HEK293 (cell line): ENCODE data around the gene UBE3A.

Source experiments
- CTCF ChIA-PET: fragments of 350-600 bp; formaldehyde crosslinking; extraction: SDS; loops from one replicate; lab custom pipeline; 2021; ENCODE audit warnings: antibody characterized with exemption; lab: Yijun Ruan, JAX
- POLR2A ChIA-PET: fragments of 300-600 bp; formaldehyde crosslinking; extraction: SDS; loops from one replicate; lab custom pipeline; 2020; ENCODE audit warnings: antibody characterized with exemption, inconsistent platforms; lab: Yijun Ruan, JAX
- H3K27ac ChIP-seq: fragments of 200-500 bp; sonication (Bioruptor generic); 2 replicates; pipeline ENCODE4 v1.5.1; 2014; ENCODE audit warnings: low read depth, low read length, control low read depth, inconsistent platforms; ENCODE audit errors: extremely low read depth
- H3K36me3 ChIP-seq, 2 experiments: fragments of 200-500 bp in 1 of 2; sonication (Bioruptor generic) in 1 of 2; 1 replicate in 1 of 2; 2 replicates in 1 of 2; pipeline ENCODE4 v1.5.1; 2014 to 2017; ENCODE audit warnings: inconsistent platforms in 2 of 2, low read length in 2 of 2; ENCODE audit not compliant: control insufficient read depth in 2 of 2, insufficient read depth in 1 of 2
- H3K4me1 ChIP-seq: fragments of 200-500 bp; sonication (Bioruptor generic); 2 replicates; pipeline ENCODE4 v1.5.1; 2014; ENCODE audit warnings: mild to moderate bottlenecking, low read length, inconsistent platforms; ENCODE audit not compliant: control insufficient read depth, insufficient read depth
- H3K4me3 ChIP-seq: 2 replicates; pipeline ENCODE4 v1.5.1; 2011; ENCODE audit warnings: low read depth, mild to moderate bottlenecking, control low read depth, low read length, moderate library complexity
- H3K9me3 ChIP-seq: fragments of 200-500 bp; sonication (Bioruptor generic); 2 replicates; pipeline ENCODE4 v1.5.1; 2014; ENCODE audit warnings: low read depth, low read length, inconsistent platforms; ENCODE audit not compliant: control insufficient read depth, insufficient read depth
- BCL11B ChIP-seq: fragments of 450-650 bp; formaldehyde crosslinking; IDR thresholded peaks from 2 replicates; pipeline ENCODE4 v1.5.1; 2016; ENCODE audit warnings: low read depth, missing biosample characterization, missing genetic modification characterization
- ELK4 ChIP-seq: IDR thresholded peaks from 2 replicates; pipeline ENCODE4 v1.6.1; 2011; ENCODE audit warnings: mild to moderate bottlenecking, low read depth, low read length, borderline replicate concordance
- HOXA7 ChIP-seq: sonication (generic); formaldehyde crosslinking; IDR thresholded peaks from 2 replicates; pipeline ENCODE4 v1.8.1; 2022; ENCODE audit warnings: missing genetic modification reagents, borderline replicate concordance
- HOXD13 ChIP-seq: sonication (generic); formaldehyde crosslinking; IDR thresholded peaks from 2 replicates; pipeline ENCODE4 v1.8.0; 2022; ENCODE audit warnings: missing genetic modification reagents, borderline replicate concordance
- KLF8 ChIP-seq: fragments of 450-650 bp; formaldehyde crosslinking; IDR thresholded peaks from 2 replicates; pipeline ENCODE4 v1.5.1; 2016; ENCODE audit warnings: missing biosample characterization, missing genetic modification characterization
- PRDM1 ChIP-seq: fragments of 450-650 bp; formaldehyde crosslinking; IDR thresholded peaks from 2 replicates; pipeline ENCODE4; 2016; ENCODE audit warnings: missing biosample characterization, missing genetic modification characterization
- SCRT1 ChIP-seq: fragments of 450-650 bp; formaldehyde crosslinking; IDR thresholded peaks from 2 replicates; pipeline ENCODE4 v1.5.1; 2016; ENCODE audit warnings: missing biosample characterization, missing genetic modification characterization, borderline replicate concordance
- SCRT2 ChIP-seq: fragments of 450-650 bp; formaldehyde crosslinking; IDR thresholded peaks from 2 replicates; pipeline ENCODE4 v1.5.1; 2016; ENCODE audit warnings: missing biosample characterization, missing genetic modification characterization
- SETDB1 ChIP-seq: IDR thresholded peaks from one replicate; pipeline ENCODE4 v1.6.1; 2017; ENCODE audit warnings: mild to moderate bottlenecking, low read length, moderate library complexity, mixed read lengths; ENCODE audit not compliant: insufficient read length
- YY2 ChIP-seq: fragments of 450-650 bp; formaldehyde crosslinking; IDR thresholded peaks from 2 replicates; pipeline ENCODE4 v1.5.1; 2016; ENCODE audit warnings: missing biosample characterization, missing genetic modification characterization
- ZBTB44 ChIP-seq: fragments of 450-650 bp; IDR thresholded peaks from 2 replicates; pipeline ENCODE4 v1.5.1; 2018; ENCODE audit warnings: missing biosample characterization, mild to moderate bottlenecking, missing genetic modification characterization
- ZFP41 ChIP-seq: fragments of 450-650 bp; formaldehyde crosslinking; IDR thresholded peaks from 2 replicates; pipeline ENCODE4 v1.5.1; 2016; ENCODE audit warnings: missing biosample characterization, missing genetic modification characterization, borderline replicate concordance
- ZFP69B ChIP-seq: fragments of 450-650 bp; formaldehyde crosslinking; IDR thresholded peaks from 2 replicates; pipeline ENCODE4 v1.5.1; 2016; ENCODE audit warnings: missing biosample characterization, missing genetic modification characterization
- ZNF223 ChIP-seq: fragments of 450-650 bp; formaldehyde crosslinking; IDR thresholded peaks from 2 replicates; pipeline ENCODE4 v1.5.1; 2016; ENCODE audit warnings: missing biosample characterization, missing genetic modification characterization
- ZNF23 ChIP-seq: fragments of 450-650 bp; formaldehyde crosslinking; IDR thresholded peaks from 2 replicates; pipeline ENCODE4 v1.5.1; 2016; ENCODE audit warnings: missing biosample characterization, missing genetic modification characterization, borderline replicate concordance
- ZNF335 ChIP-seq: fragments of 450-650 bp; formaldehyde crosslinking; conservative IDR thresholded peaks from 2 replicates; pipeline ENCODE4 v1.5.1; 2016; ENCODE audit warnings: missing biosample characterization, missing genetic modification characterization
- ZNF362 ChIP-seq: fragments of 450-650 bp; formaldehyde crosslinking; IDR thresholded peaks from 2 replicates; pipeline ENCODE4 v1.5.1; 2016; ENCODE audit warnings: missing biosample characterization, missing genetic modification characterization
- ZNF416 ChIP-seq: fragments of 450-650 bp; formaldehyde crosslinking; IDR thresholded peaks from 2 replicates; pipeline ENCODE4 v1.5.1; 2016; ENCODE audit warnings: missing biosample characterization, missing genetic modification characterization
- ZNF426 ChIP-seq: fragments of 450-650 bp; formaldehyde crosslinking; IDR thresholded peaks from 2 replicates; pipeline ENCODE4 v1.5.1; 2017; ENCODE audit warnings: missing biosample characterization, missing genetic modification characterization, mild to moderate bottlenecking, inconsistent platforms, moderate library complexity
- ZNF48 ChIP-seq: fragments of 450-650 bp; formaldehyde crosslinking; IDR thresholded peaks from 2 replicates; pipeline ENCODE4 v1.5.1; 2016; ENCODE audit warnings: missing biosample characterization, missing genetic modification characterization
- ZNF514 ChIP-seq: fragments of 450-650 bp; formaldehyde crosslinking; IDR thresholded peaks from 2 replicates; pipeline ENCODE4 v1.5.1; 2016; ENCODE audit warnings: missing biosample characterization, missing genetic modification characterization
- ZNF621 ChIP-seq: fragments of 450-650 bp; formaldehyde crosslinking; IDR thresholded peaks from 2 replicates; pipeline ENCODE4 v1.5.1; 2017; ENCODE audit warnings: missing biosample characterization, missing genetic modification characterization
- ZNF624 ChIP-seq: fragments of 450-650 bp; formaldehyde crosslinking; IDR thresholded peaks from 2 replicates; pipeline ENCODE4 v1.5.1; 2017; ENCODE audit warnings: missing biosample characterization, missing genetic modification characterization
- ZNF768 ChIP-seq: fragments of 450-650 bp; formaldehyde crosslinking; IDR thresholded peaks from 2 replicates; pipeline ENCODE4 v1.5.1; 2018; ENCODE audit warnings: missing biosample characterization, mild to moderate bottlenecking, missing genetic modification characterization
- ZNF777 ChIP-seq: fragments of 450-650 bp; formaldehyde crosslinking; IDR thresholded peaks from 2 replicates; pipeline ENCODE4 v1.5.1; 2017; ENCODE audit warnings: missing biosample characterization, missing genetic modification characterization, borderline replicate concordance
- TF ChIP-seq, protein P1 (sequence below): fragments of 450-650 bp; formaldehyde crosslinking; IDR thresholded peaks from 2 replicates; pipeline ENCODE4 v1.5.1; 2016; ENCODE audit warnings: missing biosample characterization, missing genetic modification characterization
- TF ChIP-seq, protein P2 (sequence below): fragments of 450-650 bp; formaldehyde crosslinking; IDR thresholded peaks from 2 replicates; pipeline ENCODE4 v1.5.1; 2016; ENCODE audit warnings: missing biosample characterization, missing genetic modification characterization

UBE3A gene

GRCh38 chr15:25397100-25397499, 41.7 kb downstream of the UBE3A start:
- CTCF ChIA-PET = no interaction called here
- Histone ChIP-seq H3K27ac (no peak overlapping the region), H3K4me1 (no peaks in the 10 kb centered on the region), H3K9me3 (no peaks in the 10 kb centered on the region), H3K36me3 (peaks cover 0 to 3% of the 10 kb centered on the region in 2 experiments; a peak in 1 of 3 replicates), H3K4me3 (no peak overlapping the region)
- TF ChIP-seq KLF8 (no peak), ZNF426 (tag by site-specific recombination) (no peak), ZNF621 (no peak), ZFP69B (tag by site-specific recombination) (no peak), ZNF416 (no peak), ZNF335 (no peak), ZNF768 (tag by site-specific recombination) (no peak), BCL11B (tag by site-specific recombination) (no peak)
- POLR2A ChIA-PET = no interaction called here

GRCh38 chr15:25394898-25395297, 43.9 kb downstream of the UBE3A start:
- Histone ChIP-seq H3K4me3 (no peak overlapping the region), H3K36me3 (peaks cover 0 to 3% of the 10 kb centered on the region in 2 experiments; a peak in 1 of 3 replicates), H3K9me3 (no peaks in the 10 kb centered on the region), H3K4me1 (no peaks in the 10 kb centered on the region), H3K27ac (no peak overlapping the region)
- ChIA-PET CTCF (no interaction called here), POLR2A (no interaction called here)
- TF ChIP-seq ZNF23 (tag by site-specific recombination) (no peak), SETDB1 (no peak), ZBTB44 (no peak), ZNF416 (no peak), ZFP41 (no peak), HOXA7 (CRISPR knock-in tag) (no peak), ZNF777 (tag by site-specific recombination) (no peak), ZFP69B (tag by site-specific recombination) (no peak), SCRT2 (tag by site-specific recombination) (no peak), ELK4 (no peak), ZNF426 (tag by site-specific recombination) (no peak), ZNF223 (tag by site-specific recombination) (no peak)

GRCh38 chr15:25392806-25393205, 46.0 kb downstream of the UBE3A start:
- H3K4me1 ChIP-seq = no peaks in the 10 kb centered on the region
- peaks cover 0 to 3% of the 10 kb centered on the region in 2 experiments; a peak in 1 of 3 replicates for H3K36me3 ChIP-seq
- H3K4me3 ChIP-seq = no peak overlapping the region
- CTCF ChIA-PET = no interaction called here
- no peaks in the 10 kb centered on the region for H3K9me3 ChIP-seq
- no peak overlapping the region for H3K27ac ChIP-seq
- POLR2A ChIA-PET = no interaction called here
- TF ChIP-seq ZNF362 (tag by site-specific recombination) (no peak), ZNF514 (tag by site-specific recombination) (no peak), ZNF48 (tag by site-specific recombination) (no peak), ZNF624 (no peak), PRDM1 (tag by site-specific recombination) (no peak), SCRT1 (tag by site-specific recombination) (no peak), ZNF621 (no peak), YY2 (no peak), HOXD13 (CRISPR knock-in tag) (no peak), ZNF426 (tag by site-specific recombination) (no peak)
- TF ChIP-seq, protein P1, sequence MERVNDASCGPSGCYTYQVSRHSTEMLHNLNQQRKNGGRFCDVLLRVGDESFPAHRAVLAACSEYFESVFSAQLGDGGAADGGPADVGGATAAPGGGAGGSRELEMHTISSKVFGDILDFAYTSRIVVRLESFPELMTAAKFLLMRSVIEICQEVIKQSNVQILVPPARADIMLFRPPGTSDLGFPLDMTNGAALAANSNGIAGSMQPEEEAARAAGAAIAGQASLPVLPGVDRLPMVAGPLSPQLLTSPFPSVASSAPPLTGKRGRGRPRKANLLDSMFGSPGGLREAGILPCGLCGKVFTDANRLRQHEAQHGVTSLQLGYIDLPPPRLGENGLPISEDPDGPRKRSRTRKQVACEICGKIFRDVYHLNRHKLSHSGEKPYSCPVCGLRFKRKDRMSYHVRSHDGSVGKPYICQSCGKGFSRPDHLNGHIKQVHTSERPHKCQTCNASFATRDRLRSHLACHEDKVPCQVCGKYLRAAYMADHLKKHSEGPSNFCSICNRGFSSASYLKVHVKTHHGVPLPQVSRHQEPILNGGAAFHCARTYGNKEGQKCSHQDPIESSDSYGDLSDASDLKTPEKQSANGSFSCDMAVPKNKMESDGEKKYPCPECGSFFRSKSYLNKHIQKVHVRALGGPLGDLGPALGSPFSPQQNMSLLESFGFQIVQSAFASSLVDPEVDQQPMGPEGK (tag by site-specific recombination) = no peak
- TF ChIP-seq, protein P2, sequence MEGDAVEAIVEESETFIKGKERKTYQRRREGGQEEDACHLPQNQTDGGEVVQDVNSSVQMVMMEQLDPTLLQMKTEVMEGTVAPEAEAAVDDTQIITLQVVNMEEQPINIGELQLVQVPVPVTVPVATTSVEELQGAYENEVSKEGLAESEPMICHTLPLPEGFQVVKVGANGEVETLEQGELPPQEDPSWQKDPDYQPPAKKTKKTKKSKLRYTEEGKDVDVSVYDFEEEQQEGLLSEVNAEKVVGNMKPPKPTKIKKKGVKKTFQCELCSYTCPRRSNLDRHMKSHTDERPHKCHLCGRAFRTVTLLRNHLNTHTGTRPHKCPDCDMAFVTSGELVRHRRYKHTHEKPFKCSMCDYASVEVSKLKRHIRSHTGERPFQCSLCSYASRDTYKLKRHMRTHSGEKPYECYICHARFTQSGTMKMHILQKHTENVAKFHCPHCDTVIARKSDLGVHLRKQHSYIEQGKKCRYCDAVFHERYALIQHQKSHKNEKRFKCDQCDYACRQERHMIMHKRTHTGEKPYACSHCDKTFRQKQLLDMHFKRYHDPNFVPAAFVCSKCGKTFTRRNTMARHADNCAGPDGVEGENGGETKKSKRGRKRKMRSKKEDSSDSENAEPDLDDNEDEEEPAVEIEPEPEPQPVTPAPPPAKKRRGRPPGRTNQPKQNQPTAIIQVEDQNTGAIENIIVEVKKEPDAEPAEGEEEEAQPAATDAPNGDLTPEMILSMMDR = no peak
